ENCODE measurements around the gene PLCB1. TPM values are rescaled to one million over a fixed set of nuclear protein-coding genes. Genes with fewer than 3 reads are reported as not detected.

Gene PLCB1
- total RNA-seq, 1 donor from 2014 or later: 10.7 TPM

GRCh38 chr20:8129211-8129976 lies 2.7 kb upstream of the PLCB1 start:
- DNase-seq (ENCODE audit: low read depth) (no peak), FAIRE-seq (no peak)
- no peak overlapping the region for H3K4me3 Mint-ChIP-seq (ENCODE audit: unreplicated experiment)
- Histone ChIP-seq H3K27me3 (ENCODE audit: insufficient read depth, low read length) (peaks cover 26% of the 10 kb centered on the region), H3K9ac (ENCODE audit: low read length) (no peak overlapping the region), H3K4me2 (ENCODE audit: low read length) (no peak overlapping the region), H4K20me1 (ENCODE audit: insufficient read depth, low read length) (peaks cover 4% of the 10 kb centered on the region), H3K27ac (ENCODE audit: low read depth, low read length) (no peak overlapping the region), H3K9me3 (ENCODE audit: insufficient read depth, low read depth, low read length) (no peaks in the 10 kb centered on the region), H3K4me1 (ENCODE audit: insufficient read depth, low read length) (peaks cover 4% of the 10 kb centered on the region), H3K79me2 (ENCODE audit: insufficient read depth, low read length) (no peaks in the 10 kb centered on the region), H3K36me3 (ENCODE audit: insufficient read depth, low read length) (no peaks in the 10 kb centered on the region), H2AFZ (ENCODE audit: low read depth, low read length) (no peak overlapping the region), H3K4me3 (ENCODE audit: insufficient read depth, low read depth, low read length) (no peak overlapping the region)
- peaks cover 9% of the 10 kb centered on the region for H3K4me1 Mint-ChIP-seq (ENCODE audit: low read depth, unreplicated experiment)
- no peak for TF ChIP-seq CTCF (IDR thresholded peaks at IDR 0.05; ENCODE audit: insufficient read depth, low read depth, low read length)
- TF ChIP-seq EZH2 (IDR thresholded peaks at IDR 0.05; ENCODE audit: insufficient read depth, low read length): no peak
- no peaks in the 10 kb centered on the region for H3K9me3 Mint-ChIP-seq (ENCODE audit: unreplicated experiment)
- no peaks in the 10 kb centered on the region for H3K36me3 Mint-ChIP-seq (ENCODE audit: low read depth, unreplicated experiment)
- H3K27ac Mint-ChIP-seq (ENCODE audit: unreplicated experiment): no peak overlapping the region
- peaks cover 20% of the 10 kb centered on the region for H3K27me3 Mint-ChIP-seq (ENCODE audit: low read depth, unreplicated experiment)

DNA sequence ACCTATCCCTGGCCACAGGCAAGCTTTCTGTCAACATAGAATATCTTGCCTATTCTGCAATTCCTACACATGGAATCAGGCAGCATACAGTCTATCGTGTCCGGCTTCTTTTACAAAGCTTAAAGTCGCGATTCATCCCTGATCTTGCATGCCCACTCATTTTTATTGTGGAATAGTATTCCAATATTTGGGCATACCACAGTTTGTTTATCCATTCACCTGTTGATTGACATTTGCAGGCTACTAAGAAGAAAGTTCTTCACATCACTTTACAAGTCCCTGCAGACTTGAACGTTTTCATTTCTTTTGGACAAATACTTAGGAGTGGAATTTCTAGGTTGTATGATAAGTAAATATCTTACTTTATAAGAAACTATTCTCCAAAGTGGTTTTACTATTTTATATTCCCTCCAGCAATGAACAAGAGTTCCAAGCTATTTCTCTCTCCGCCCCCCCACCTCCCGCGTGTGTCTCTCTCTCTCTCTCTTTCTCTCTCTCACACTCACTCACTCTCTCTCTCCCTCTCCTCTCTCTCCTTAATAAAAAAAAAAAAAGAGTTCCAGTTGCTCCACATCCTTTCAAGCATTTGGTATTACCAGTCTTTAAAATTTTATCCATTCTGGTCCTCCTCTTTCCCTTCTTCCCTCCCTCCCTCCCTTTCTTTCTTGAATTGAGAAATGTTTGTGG lies 1.1 kb upstream of the PLCB1 start:
- H3K4me1 ChIP-seq (ENCODE audit: insufficient read depth, low read length): peaks cover 4% of the 10 kb centered on the region
- H3K36me3 Mint-ChIP-seq (ENCODE audit: low read depth, unreplicated experiment): no peaks in the 10 kb centered on the region
- TF ChIP-seq CTCF (IDR thresholded peaks at IDR 0.05; ENCODE audit: insufficient read depth, low read depth, low read length) (no peak), EZH2 (IDR thresholded peaks at IDR 0.05; ENCODE audit: insufficient read depth, low read length) (no peak)
- no peaks in the 10 kb centered on the region for H3K9me3 Mint-ChIP-seq (ENCODE audit: unreplicated experiment)
- H3K4me3 ChIP-seq (ENCODE audit: insufficient read depth, low read depth, low read length): no peak overlapping the region
- H3K27me3 ChIP-seq (ENCODE audit: insufficient read depth, low read length): peaks cover 33% of the 10 kb centered on the region
- H3K4me3 Mint-ChIP-seq (ENCODE audit: unreplicated experiment): peak overlapping the region; percentile 87
- no peaks in the 10 kb centered on the region for H3K9me3 ChIP-seq (ENCODE audit: insufficient read depth, low read depth, low read length)
- no peak overlapping the region for H2AFZ ChIP-seq (ENCODE audit: low read depth, low read length)
- no peak for DNase-seq (ENCODE audit: low read depth)
- no peak for FAIRE-seq
- no peak overlapping the region for H3K27ac ChIP-seq (ENCODE audit: low read depth, low read length)
- peaks cover 27% of the 10 kb centered on the region for H3K27me3 Mint-ChIP-seq (ENCODE audit: low read depth, unreplicated experiment)
- H3K79me2 ChIP-seq (ENCODE audit: insufficient read depth, low read length): no peaks in the 10 kb centered on the region
- H4K20me1 ChIP-seq (ENCODE audit: insufficient read depth, low read length): peaks cover 4% of the 10 kb centered on the region
- no peak overlapping the region for H3K27ac Mint-ChIP-seq (ENCODE audit: unreplicated experiment)
- peaks cover 9% of the 10 kb centered on the region for H3K4me1 Mint-ChIP-seq (ENCODE audit: low read depth, unreplicated experiment)
- no peaks in the 10 kb centered on the region for H3K36me3 ChIP-seq (ENCODE audit: insufficient read depth, low read length)
- peak overlapping the region; percentile 98 for H3K4me2 ChIP-seq (ENCODE audit: low read length)
- H3K9ac ChIP-seq (ENCODE audit: low read length): no peak overlapping the region

Measured in astrocyte (in vitro differentiated cells and primary cell).